Right renal pelvis (tissue), 4 donors: Measurements from ENCODE around the gene ANTXR1. TPM values are rescaled to one million over a fixed set of nuclear protein-coding genes. Genes with fewer than 3 reads are reported as not detected.

Source experiments
- DNase-seq, 4 donors: peaks; one replicate each; pipeline ENCODE4 v3.0.0-alpha.2; 2013; ENCODE audit warnings: low read depth in 4 of 4, low spot score in 3 of 4, missing footprints in 1 of 4
- polyA plus RNA-seq, 4 donors: library from polyadenylated mRNA; unstranded; fragments of 120-200 nt; gene quantifications; one replicate each; pipeline ENCODE4 v1.2.1, GENCODE V29; 2013; ENCODE audit not compliant: insufficient read length in 4 of 4

Gene ANTXR1
- polyA plus RNA-seq, 4 donors, result 81.3 to 100 (median 95.3) TPM

GRCh38 chr2:69200107-69200520, 187.1 kb downstream of the ANTXR1 start:
- no peak for DNase-seq

- DNase-seq, result no peak
Observed at GRCh38 chr2:69201259-69201658, 188.3 kb downstream of the ANTXR1 start.

- DNase-seq, result no peak
Observed at GRCh38 chr2:69202327-69202726, 189.3 kb downstream of the ANTXR1 start.

- no peak for DNase-seq
Observed at GRCh38 chr2:69203166-69203985, 190.4 kb downstream of the ANTXR1 start.

- no peak for DNase-seq
Observed at GRCh38 chr2:69204654-69205053, 191.7 kb downstream of the ANTXR1 start.

GRCh38 chr2:69205076-69205475, 192.1 kb downstream of the ANTXR1 start:
- DNase-seq, result no peak

- no peak for DNase-seq
Observed at GRCh38 chr2:69205491-69205890, 192.5 kb downstream of the ANTXR1 start.

GRCh38 chr2:69208023-69208595, 195.1 kb downstream of the ANTXR1 start:
- no peak for DNase-seq

- DNase-seq, result no peak
Observed at GRCh38 chr2:69209482-69209881, 196.5 kb downstream of the ANTXR1 start.

GRCh38 chr2:69210385-69210784, 197.4 kb downstream of the ANTXR1 start:
- no peak for DNase-seq

GRCh38 chr2:69211048-69211447, 198.1 kb downstream of the ANTXR1 start:
- DNase-seq, result no peak

GRCh38 chr2:69211686-69212085, 198.7 kb downstream of the ANTXR1 start:
- DNase-seq, result no peak

- DNase-seq, result no peak
Observed at GRCh38 chr2:69212238-69213028, 199.5 kb downstream of the ANTXR1 start.

GRCh38 chr2:69213201-69213600, 200.2 kb downstream of the ANTXR1 start:
- no peak for DNase-seq

- DNase-seq, result no peak
Observed at GRCh38 chr2:69213782-69214181, 200.8 kb downstream of the ANTXR1 start.

- peak in 1 of 4 donors; percentile 24 for DNase-seq
Observed at GRCh38 chr2:69214898-69215297, 201.9 kb downstream of the ANTXR1 start.

- peak in 3 of 4 donors; percentile 15 to 46 (median 21) for DNase-seq
Observed at GRCh38 chr2:69216535-69217332, 203.8 kb downstream of the ANTXR1 start.

GRCh38 chr2:69217333-69218080, 204.5 kb downstream of the ANTXR1 start:
- DNase-seq, result no peak

GRCh38 chr2:69221512-69221911, 208.5 kb downstream of the ANTXR1 start:
- DNase-seq, result no peak
